ENCODE measurements around the gene CNTN5. TPM values are rescaled to one million over a fixed set of nuclear protein-coding genes. Genes with fewer than 3 reads are reported as not detected.

The CNTN5 gene
- total RNA-seq, 4 donors from 2014 or later = not detected

DNA sequence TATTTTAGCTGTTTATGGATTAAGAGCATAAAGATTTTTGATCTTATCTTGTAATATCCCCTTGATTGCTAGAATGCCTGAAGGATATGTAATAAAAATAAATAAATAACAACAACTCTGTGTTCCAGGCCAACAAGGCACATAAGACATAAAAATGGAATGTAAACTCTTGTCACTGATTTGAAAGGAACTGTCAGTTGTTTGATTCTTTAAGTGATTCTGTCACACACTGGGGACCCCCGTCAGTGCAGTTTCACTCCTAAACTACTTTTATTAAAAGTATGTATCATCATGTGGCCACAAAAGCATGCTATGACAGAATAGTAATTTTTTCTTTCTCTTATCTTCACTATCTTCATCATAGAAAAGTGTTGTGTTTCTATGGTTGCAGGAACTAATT is 572.4 kb downstream of the CNTN5 start:
- TF ChIP-seq CTCF (IDR thresholded peaks at IDR 0.05) = no peak
- no peak for ATAC-seq (ENCODE audit: low FRiP score)
- no peak for DNase-seq (ENCODE audit: low spot score)

DNA sequence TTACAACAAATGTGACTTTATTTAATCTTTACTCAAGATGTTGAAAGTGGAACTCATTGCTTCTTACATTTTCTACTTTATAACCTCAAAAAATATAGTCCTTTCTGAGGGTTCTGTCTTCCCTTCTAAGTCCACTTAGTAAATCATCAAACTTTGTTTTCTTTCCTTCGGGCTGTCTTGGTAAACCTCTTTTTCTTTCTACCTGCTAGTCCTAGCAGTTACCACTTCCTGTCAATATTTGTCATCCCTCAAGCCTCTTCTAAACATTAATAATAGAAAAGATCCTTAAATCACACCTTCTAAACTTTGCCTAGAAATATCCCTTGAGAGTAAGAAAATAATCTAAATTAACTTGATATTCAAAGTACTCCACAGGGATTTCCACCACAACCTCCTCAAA is 580.4 kb downstream of the CNTN5 start:
- TF ChIP-seq CTCF (IDR thresholded peaks at IDR 0.05) = no peak
- ATAC-seq (ENCODE audit: low FRiP score) = no peak
- DNase-seq (ENCODE audit: low spot score) = no peak

GRCh38 chr11:99614352-99614751 is 593.6 kb downstream of the CNTN5 start:
- no peak for TF ChIP-seq CTCF (IDR thresholded peaks at IDR 0.05)

DNA sequence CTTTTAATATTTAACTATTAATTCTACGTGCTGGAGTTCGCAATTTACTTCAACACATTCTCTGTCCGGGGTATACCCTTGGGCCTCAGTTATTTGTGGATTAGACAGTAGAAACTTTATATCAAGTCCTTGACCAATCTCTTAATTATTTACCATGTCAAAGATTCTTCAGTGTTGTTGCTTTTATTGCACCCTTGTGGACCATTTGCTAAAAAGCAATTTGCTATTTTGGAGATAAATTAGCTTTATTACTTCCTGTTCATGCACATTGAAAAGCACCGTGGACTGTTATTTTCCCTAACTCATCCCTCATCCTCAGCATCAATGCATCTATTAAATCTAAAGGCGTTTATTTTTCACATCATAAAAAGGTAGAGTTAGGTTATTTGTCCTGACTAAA is 609.9 kb downstream of the CNTN5 start:
- no peak for ATAC-seq (ENCODE audit: low FRiP score)
- DNase-seq (ENCODE audit: low spot score) = no peak
- TF ChIP-seq CTCF (IDR thresholded peaks at IDR 0.05) = no peak

More at GRCh38 chr11:99614352-99614751, 593.6 kb downstream of the CNTN5 start:
- DNase-seq (ENCODE audit: low spot score) (no peak), ATAC-seq (ENCODE audit: low FRiP score) (no peak)

DNA sequence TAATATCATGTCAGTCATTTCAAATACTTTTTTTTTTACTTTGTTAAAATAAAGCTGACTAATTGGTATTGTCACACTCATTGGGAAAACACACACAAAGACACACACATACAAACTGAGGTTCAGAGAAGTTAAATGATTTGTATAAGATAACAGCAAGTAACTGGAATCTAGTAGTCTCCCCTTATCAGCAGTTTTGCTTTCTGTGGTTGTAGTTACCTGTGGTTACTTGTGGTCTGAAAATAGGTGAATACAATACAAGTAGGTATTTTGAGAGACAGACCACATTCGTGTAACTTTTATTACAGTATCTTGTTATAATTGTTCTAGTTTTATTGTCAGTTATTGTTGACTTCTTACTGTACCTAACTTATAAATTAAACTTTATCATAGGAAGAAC is 610.9 kb downstream of the CNTN5 start:
- no peak for TF ChIP-seq CTCF (IDR thresholded peaks at IDR 0.05)
- no peak for ATAC-seq (ENCODE audit: low FRiP score)
- no peak for DNase-seq (ENCODE audit: low spot score)

DNA sequence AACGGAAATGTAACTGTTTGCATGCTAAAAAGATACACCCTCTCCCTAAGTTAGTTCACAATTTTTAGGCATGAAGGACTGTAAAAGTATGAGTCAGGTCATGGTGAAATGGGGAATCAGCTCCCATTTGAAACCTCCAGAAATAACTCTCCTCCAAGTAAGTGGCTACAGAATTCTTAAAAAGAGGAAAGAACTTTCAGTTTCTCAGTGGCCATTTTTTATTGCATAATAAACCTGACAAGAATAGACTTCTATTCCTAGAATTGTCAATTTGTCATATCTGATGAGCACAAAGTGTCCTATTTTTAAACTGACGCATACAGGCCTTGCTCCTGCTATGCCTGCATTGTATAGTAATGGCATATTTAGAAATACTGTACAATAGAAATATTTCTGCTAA is 612.2 kb downstream of the CNTN5 start:
- DNase-seq (ENCODE audit: low spot score) (no peak), ATAC-seq (ENCODE audit: low FRiP score) (no peak)
- no peak for TF ChIP-seq CTCF (IDR thresholded peaks at IDR 0.05)

GRCh38 chr11:99634581-99634980 is 613.8 kb downstream of the CNTN5 start:
- ATAC-seq (ENCODE audit: low FRiP score) = no peak
- DNase-seq (ENCODE audit: low spot score) = no peak
- no peak for TF ChIP-seq CTCF (IDR thresholded peaks at IDR 0.05)
